HepG2 (cell line): ENCODE results near the gene INTS7. TPM values are rescaled to one million over a fixed set of nuclear protein-coding genes. Genes with fewer than 3 reads are reported as not detected.

Source experiments
- BHLHE40 ChIP-seq: IDR thresholded peaks from 2 replicates; pipeline ENCODE4 v1.6.1; 2011; ENCODE audit warnings: low read length, improper control_type of control experiment
- ERF ChIP-seq: IDR thresholded peaks from 2 replicates; pipeline ENCODE4 v1.6.1; 2018; ENCODE audit warnings: missing biosample characterization, missing genetic modification reagents
- FOXO1 ChIP-seq: sonication (generic); formaldehyde crosslinking; IDR thresholded peaks from 2 replicates; pipeline ENCODE4 v1.4.0; 2020; ENCODE audit warnings: missing genetic modification reagents
- HMGA1 ChIP-seq: sonication (generic); formaldehyde crosslinking; conservative IDR thresholded peaks from 2 replicates; pipeline ENCODE4 v1.4.0; 2020; ENCODE audit warnings: missing genetic modification reagents
- NFKB2 ChIP-seq: sonication (generic); formaldehyde crosslinking; IDR thresholded peaks from 2 replicates; pipeline ENCODE4 v1.4.0; 2020; ENCODE audit warnings: missing genetic modification reagents, borderline replicate concordance
- SIN3B ChIP-seq: fragments of 150-350 bp; IDR thresholded peaks from 2 replicates; pipeline ENCODE4 v1.6.1; 2014; ENCODE audit warnings: low read length
- SMAD1 ChIP-seq: sonication (generic); formaldehyde crosslinking; IDR thresholded peaks from 2 replicates; pipeline ENCODE4 v1.4.0; 2020; ENCODE audit warnings: missing genetic modification reagents, low read depth, mild to moderate bottlenecking, borderline replicate concordance
- SMARCC2 ChIP-seq: fragments of 450-650 bp; IDR thresholded peaks from 2 replicates; pipeline ENCODE4 v1.6.1; 2017; ENCODE audit warnings: antibody characterized with exemption, mild to moderate bottlenecking
- SP140L ChIP-seq: sonication (generic); formaldehyde crosslinking; IDR thresholded peaks from 2 replicates; pipeline ENCODE4 v1.4.0; 2020; ENCODE audit warnings: missing genetic modification reagents, borderline replicate concordance
- TP53 ChIP-seq: sonication (generic); formaldehyde crosslinking; conservative IDR thresholded peaks from 2 replicates; pipeline ENCODE4 v1.4.0; 2020; ENCODE audit warnings: missing genetic modification reagents
- ZFP82 ChIP-seq: sonication (generic); formaldehyde crosslinking; IDR thresholded peaks from 2 replicates; pipeline ENCODE4 v1.5.1; 2020; ENCODE audit warnings: mild to moderate bottlenecking, missing genetic modification reagents, borderline replicate concordance
- ZNF441 ChIP-seq: sonication (generic); formaldehyde crosslinking; IDR thresholded peaks from 2 replicates; pipeline ENCODE4 v1.7.0; 2021; ENCODE audit warnings: missing genetic modification reagents, borderline replicate concordance
- ZNF644 ChIP-seq: IDR thresholded peaks from 2 replicates; pipeline ENCODE4 v1.6.1; 2016; ENCODE audit warnings: low read depth
- ZNF7 ChIP-seq: IDR thresholded peaks from 2 replicates; pipeline ENCODE4 v1.6.1; 2016; ENCODE audit warnings: missing biosample characterization, missing genetic modification reagents
- ZNF816 ChIP-seq: sonication (generic); formaldehyde crosslinking; IDR thresholded peaks from 2 replicates; pipeline ENCODE4 v1.8.0; 2022; ENCODE audit warnings: missing genetic modification reagents, mild to moderate bottlenecking, borderline replicate concordance
- polyA plus RNA-seq, 8 experiments: library from polyadenylated mRNA; depleted of rRNA in 3 of 8; stranded (reverse) in 7 of 8; unstranded in 1 of 8; fragments of >200 nt; fragmentation: Illumina TruSeq in 4 of 8; extraction: Trizol in 4 of 8; gene quantifications; 2 replicates each; pipeline versions ENCODE4 v1.2.1 to v1.2.3, GENCODE V29; 2011 to 2016; ENCODE audit warnings: low read depth in 4 of 8, missing spikeins in 1 of 8, mixed read lengths in 1 of 8; ENCODE audit not compliant: insufficient read depth in 1 of 8
- total RNA-seq, 5 experiments: library from RNA; depleted of rRNA; stranded (reverse); fragments of >200 nt; fragmentation: Illumina TruSeq; extraction: Trizol; gene quantifications; 2 replicates each; pipeline ENCODE4 v1.2.3, GENCODE V29; 2016; ENCODE audit warnings: low read depth in 1 of 5
- TF ChIP-seq, protein P1 (sequence below): sonication (generic); formaldehyde crosslinking; conservative IDR thresholded peaks from 2 replicates; pipeline ENCODE4 v1.4.0; 2020; ENCODE audit warnings: mild to moderate bottlenecking, missing genetic modification reagents, moderate library complexity
- TF ChIP-seq, protein P2 (sequence below): sonication (generic); formaldehyde crosslinking; IDR thresholded peaks from 2 replicates; pipeline ENCODE4 v1.5.1; 2020; ENCODE audit warnings: missing genetic modification reagents, mild to moderate bottlenecking, borderline replicate concordance
- TF ChIP-seq, protein P3 (sequence below): sonication (generic); formaldehyde crosslinking; IDR thresholded peaks from 2 replicates; pipeline ENCODE4 v1.4.0; 2020; ENCODE audit warnings: missing genetic modification reagents
- TF ChIP-seq, protein P4 (sequence below): IDR thresholded peaks from 2 replicates; pipeline ENCODE4 v1.6.1; 2018; ENCODE audit warnings: missing genetic modification reagents, mild to moderate bottlenecking, missing compliant biosample characterization
- TF ChIP-seq, protein P5 (sequence below): sonication (generic); formaldehyde crosslinking; IDR thresholded peaks from 2 replicates; pipeline ENCODE4 v1.5.0; 2020; ENCODE audit warnings: missing genetic modification reagents, mild to moderate bottlenecking, borderline replicate concordance

INTS7 gene
- total and polyA plus RNA-seq, 2 of the 13 experiments (the other 11 are each of a cell fraction or from before 2014, with no cell fraction given) = 18.3 to 22.4 TPM

DNA sequence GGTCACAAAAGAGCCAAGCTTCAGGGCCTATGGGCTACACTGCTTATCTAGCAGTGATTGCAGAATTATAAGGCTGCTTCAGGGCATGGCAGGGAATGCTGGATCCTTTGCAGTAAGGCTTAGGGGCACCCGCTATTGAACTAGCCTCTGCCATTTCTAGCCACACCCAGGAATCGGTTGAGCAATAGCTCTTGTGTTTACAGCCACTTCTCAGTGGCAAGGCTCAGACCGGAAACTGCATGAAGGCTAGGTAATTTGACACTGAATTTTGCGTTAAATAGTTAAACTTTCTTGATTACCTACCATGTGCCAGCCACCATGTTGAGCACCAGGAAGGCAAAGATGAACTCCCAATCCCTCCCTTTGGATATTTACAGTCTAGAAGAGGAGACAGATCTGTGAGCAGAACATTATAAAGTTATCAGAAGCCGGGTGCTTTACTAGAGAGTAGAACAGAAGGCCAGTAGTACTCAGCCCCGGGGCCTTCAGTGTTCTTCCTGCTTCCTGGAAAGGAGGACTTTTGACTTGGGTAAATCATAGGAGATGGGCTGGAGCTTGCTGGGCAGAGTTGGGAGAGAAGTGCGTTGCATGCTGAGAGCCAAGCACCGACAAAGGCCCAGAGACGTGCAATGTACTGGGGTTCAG is 106.2 kb downstream of the INTS7 start (continued):
- TF ChIP-seq, protein P1, sequence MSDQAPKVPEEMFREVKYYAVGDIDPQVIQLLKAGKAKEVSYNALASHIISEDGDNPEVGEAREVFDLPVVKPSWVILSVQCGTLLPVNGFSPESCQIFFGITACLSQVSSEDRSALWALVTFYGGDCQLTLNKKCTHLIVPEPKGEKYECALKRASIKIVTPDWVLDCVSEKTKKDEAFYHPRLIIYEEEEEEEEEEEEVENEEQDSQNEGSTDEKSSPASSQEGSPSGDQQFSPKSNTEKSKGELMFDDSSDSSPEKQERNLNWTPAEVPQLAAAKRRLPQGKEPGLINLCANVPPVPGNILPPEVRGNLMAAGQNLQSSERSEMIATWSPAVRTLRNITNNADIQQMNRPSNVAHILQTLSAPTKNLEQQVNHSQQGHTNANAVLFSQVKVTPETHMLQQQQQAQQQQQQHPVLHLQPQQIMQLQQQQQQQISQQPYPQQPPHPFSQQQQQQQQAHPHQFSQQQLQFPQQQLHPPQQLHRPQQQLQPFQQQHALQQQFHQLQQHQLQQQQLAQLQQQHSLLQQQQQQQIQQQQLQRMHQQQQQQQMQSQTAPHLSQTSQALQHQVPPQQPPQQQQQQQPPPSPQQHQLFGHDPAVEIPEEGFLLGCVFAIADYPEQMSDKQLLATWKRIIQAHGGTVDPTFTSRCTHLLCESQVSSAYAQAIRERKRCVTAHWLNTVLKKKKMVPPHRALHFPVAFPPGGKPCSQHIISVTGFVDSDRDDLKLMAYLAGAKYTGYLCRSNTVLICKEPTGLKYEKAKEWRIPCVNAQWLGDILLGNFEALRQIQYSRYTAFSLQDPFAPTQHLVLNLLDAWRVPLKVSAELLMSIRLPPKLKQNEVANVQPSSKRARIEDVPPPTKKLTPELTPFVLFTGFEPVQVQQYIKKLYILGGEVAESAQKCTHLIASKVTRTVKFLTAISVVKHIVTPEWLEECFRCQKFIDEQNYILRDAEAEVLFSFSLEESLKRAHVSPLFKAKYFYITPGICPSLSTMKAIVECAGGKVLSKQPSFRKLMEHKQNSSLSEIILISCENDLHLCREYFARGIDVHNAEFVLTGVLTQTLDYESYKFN (CRISPR knock-in tag) = peak; percentile 85
- TF ChIP-seq TP53 (CRISPR knock-in tag) (no peak), SMAD1 (CRISPR knock-in tag) (0 out of 2 replicates have a peak, but pooled peaks have one; percentile 56), SP140L (no peak; the same call in 1 of the 2 replicates), ZNF816 (CRISPR knock-in tag) (no peak; the same call in 1 of the 2 replicates), ZFP82 (CRISPR knock-in tag) (no peak), BHLHE40 (no peak), SMARCC2 (no peak), NFKB2 (no peak), HMGA1 (no peak), ERF (CRISPR knock-in tag) (peak; percentile 79; the same call in 1 of the 2 replicates), ZNF441 (CRISPR knock-in tag) (no peak), SIN3B (no peak), ZNF644 (CRISPR knock-in tag) (peak; percentile 85), FOXO1 (peak; percentile 95), ZNF7 (CRISPR knock-in tag) (no peak)
- TF ChIP-seq, protein P2, sequence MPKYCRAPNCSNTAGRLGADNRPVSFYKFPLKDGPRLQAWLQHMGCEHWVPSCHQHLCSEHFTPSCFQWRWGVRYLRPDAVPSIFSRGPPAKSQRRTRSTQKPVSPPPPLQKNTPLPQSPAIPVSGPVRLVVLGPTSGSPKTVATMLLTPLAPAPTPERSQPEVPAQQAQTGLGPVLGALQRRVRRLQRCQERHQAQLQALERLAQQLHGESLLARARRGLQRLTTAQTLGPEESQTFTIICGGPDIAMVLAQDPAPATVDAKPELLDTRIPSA (CRISPR knock-in tag) = no peak
- TF ChIP-seq, protein P3, sequence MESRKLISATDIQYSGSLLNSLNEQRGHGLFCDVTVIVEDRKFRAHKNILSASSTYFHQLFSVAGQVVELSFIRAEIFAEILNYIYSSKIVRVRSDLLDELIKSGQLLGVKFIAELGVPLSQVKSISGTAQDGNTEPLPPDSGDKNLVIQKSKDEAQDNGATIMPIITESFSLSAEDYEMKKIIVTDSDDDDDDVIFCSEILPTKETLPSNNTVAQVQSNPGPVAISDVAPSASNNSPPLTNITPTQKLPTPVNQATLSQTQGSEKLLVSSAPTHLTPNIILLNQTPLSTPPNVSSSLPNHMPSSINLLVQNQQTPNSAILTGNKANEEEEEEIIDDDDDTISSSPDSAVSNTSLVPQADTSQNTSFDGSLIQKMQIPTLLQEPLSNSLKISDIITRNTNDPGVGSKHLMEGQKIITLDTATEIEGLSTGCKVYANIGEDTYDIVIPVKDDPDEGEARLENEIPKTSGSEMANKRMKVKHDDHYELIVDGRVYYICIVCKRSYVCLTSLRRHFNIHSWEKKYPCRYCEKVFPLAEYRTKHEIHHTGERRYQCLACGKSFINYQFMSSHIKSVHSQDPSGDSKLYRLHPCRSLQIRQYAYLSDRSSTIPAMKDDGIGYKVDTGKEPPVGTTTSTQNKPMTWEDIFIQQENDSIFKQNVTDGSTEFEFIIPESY (CRISPR knock-in tag) = no peak
- TF ChIP-seq, protein P4, sequence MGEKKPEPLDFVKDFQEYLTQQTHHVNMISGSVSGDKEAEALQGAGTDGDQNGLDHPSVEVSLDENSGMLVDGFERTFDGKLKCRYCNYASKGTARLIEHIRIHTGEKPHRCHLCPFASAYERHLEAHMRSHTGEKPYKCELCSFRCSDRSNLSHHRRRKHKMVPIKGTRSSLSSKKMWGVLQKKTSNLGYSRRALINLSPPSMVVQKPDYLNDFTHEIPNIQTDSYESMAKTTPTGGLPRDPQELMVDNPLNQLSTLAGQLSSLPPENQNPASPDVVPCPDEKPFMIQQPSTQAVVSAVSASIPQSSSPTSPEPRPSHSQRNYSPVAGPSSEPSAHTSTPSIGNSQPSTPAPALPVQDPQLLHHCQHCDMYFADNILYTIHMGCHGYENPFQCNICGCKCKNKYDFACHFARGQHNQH = peak; percentile 61; the same call in 1 of the 2 replicates
- TF ChIP-seq, protein P5, sequence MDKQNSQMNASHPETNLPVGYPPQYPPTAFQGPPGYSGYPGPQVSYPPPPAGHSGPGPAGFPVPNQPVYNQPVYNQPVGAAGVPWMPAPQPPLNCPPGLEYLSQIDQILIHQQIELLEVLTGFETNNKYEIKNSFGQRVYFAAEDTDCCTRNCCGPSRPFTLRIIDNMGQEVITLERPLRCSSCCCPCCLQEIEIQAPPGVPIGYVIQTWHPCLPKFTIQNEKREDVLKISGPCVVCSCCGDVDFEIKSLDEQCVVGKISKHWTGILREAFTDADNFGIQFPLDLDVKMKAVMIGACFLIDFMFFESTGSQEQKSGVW (CRISPR knock-in tag) = no peak
